KOPT-K1 (cell line): ENCODE measurements around the gene LAMB1.

ENCODE experiments used
- H3K27ac ChIP-seq: fragments of 200-600 bp; sonication (generic); 2 replicates; pipeline ENCODE4 v1.5.1; 2016; ENCODE audit warnings: antibody characterized with exemption, mild to moderate bottlenecking, low read depth, low read length; ENCODE audit not compliant: poor library complexity, severe bottlenecking
- H3K36me3 ChIP-seq: fragments of 200-600 bp; sonication (generic); 2 replicates; pipeline ENCODE4 v1.5.1; 2017; ENCODE audit warnings: antibody characterized with exemption, mild to moderate bottlenecking, low read length, moderate library complexity; ENCODE audit not compliant: insufficient read depth
- H3K9me3 ChIP-seq: fragments of 200-600 bp; sonication (generic); 2 replicates; pipeline ENCODE4 v1.5.1; 2017; ENCODE audit warnings: antibody characterized with exemption, low read length, mild to moderate bottlenecking; ENCODE audit not compliant: insufficient read depth, poor library complexity, severe bottlenecking

LAMB1 gene

DNA sequence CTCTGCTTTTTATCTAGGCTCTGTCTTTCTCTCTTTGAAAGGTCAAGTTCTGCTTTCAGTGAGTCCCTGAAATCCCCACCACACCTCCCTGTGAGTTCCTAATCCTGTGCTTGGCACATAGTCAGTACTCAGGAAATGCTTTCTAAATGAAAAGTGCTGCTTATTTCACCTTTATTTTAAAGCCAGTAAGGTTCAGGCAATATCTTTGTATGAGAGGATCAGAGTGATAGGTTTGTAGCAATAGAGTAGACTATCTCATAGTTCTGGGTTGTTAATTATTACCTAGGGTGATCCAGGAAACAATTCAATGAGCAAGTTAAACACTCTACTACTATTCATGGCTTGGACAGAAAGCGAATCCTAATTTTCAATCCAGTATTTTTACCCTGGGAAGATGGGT lies 7.4 kb upstream of the LAMB1 start:
- Histone ChIP-seq H3K27ac (no peak overlapping the region), H3K9me3 (no peaks in the 10 kb centered on the region), H3K36me3 (no peaks in the 10 kb centered on the region)

DNA sequence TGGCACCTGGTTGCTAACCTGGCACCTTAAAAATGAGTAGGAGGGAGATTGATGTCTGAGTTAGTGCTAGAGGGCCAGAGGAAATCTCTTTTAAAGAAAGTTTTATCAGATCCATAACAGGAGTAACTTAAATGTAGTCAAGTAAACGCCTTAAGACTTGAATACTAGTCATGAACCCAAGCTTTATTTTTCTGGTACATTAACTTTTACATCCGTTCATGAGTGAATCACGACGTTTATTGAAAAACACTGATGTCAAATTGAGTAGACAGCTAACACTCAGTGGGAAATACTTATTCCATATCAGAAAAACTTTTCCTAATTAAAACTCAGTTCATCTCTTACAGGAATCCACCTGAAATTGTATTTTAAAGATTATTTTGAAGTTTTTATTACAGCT lies 6.9 kb upstream of the LAMB1 start:
- no peaks in the 10 kb centered on the region for H3K9me3 ChIP-seq
- no peaks in the 10 kb centered on the region for H3K36me3 ChIP-seq
- H3K27ac ChIP-seq = no peak overlapping the region

DNA sequence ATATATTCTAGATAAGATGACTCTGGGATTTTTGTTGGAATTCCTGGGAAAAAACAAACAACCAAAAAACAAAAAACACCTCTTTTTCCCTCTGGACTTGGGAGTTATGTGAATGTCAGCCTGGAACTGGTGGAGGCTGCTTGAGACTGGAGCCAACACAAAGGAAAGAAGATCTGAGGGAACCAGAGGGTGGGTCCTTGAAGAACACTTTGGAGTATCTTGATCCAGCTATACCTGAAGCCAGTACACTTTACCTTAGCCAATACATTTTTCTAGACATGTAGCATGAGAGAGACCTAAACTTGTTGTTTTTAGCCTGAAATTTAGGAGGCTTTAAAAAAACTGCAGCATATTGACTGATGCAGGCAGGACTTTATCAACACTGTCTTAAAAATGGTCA lies 5.9 kb upstream of the LAMB1 start:
- no peaks in the 10 kb centered on the region for H3K36me3 ChIP-seq
- no peak overlapping the region for H3K27ac ChIP-seq
- H3K9me3 ChIP-seq = no peaks in the 10 kb centered on the region

DNA sequence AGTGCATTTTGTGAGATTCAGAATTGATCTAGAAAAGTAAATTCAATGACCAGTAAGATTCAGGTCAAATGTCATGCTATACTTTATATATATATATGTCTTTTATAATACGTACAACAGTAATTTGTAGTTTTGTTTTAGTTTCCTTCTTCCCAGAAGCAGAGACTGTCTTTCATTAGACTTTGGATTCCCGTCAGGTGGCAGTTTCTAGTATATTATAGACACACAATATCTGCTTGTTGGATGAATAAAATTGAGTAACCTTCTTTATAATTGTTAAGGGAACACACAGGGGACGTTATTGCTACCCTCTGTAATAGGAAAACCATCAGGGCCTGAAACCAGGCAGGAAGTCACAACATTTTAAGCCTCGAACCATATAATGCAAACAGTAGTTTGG lies 5.3 kb upstream of the LAMB1 start:
- Histone ChIP-seq H3K36me3 (no peaks in the 10 kb centered on the region), H3K27ac (no peak overlapping the region), H3K9me3 (peaks cover 4% of the 10 kb centered on the region)

DNA sequence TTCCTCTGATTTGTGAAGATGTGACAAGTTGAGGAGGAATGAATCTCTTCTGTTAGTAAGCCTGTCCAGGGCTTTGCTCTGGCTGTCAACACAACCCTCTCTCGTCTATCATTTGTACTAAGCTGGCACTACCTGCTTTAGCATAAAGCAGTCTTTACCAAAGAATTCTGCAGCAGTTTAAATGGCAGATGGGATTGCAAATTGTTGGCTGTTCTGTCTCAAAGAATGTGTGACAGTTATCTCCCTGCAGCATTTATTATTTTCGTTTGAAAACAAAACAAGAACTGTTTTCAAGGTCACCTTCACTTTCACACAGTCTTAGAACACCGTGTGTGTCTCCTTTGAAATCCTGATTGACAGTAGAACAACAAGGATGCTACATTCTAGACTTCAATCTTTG lies 4.8 kb upstream of the LAMB1 start:
- no peak overlapping the region for H3K27ac ChIP-seq
- H3K9me3 ChIP-seq = peaks cover 9% of the 10 kb centered on the region
- H3K36me3 ChIP-seq = no peaks in the 10 kb centered on the region

DNA sequence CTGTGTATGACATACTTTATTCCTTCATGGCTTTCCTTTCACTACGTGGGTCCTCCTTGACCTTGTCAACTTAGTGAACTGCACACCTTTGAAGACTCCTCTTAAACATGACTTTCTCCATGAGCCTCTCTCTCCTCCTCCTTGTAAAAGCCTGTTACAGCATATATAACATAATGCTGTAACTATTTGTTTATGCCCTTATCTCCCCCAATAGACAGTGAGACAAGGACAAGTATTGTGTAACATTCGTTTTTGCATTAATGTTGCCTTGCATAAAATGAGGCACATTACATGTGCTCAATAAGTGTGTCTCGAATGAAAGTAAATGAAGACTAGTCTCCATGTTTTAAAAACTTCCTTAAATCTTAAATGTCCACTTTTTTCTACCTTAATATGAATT lies 4.3 kb upstream of the LAMB1 start:
- H3K9me3 ChIP-seq = peaks cover 13% of the 10 kb centered on the region
- H3K27ac ChIP-seq = no peak overlapping the region
- no peaks in the 10 kb centered on the region for H3K36me3 ChIP-seq

DNA sequence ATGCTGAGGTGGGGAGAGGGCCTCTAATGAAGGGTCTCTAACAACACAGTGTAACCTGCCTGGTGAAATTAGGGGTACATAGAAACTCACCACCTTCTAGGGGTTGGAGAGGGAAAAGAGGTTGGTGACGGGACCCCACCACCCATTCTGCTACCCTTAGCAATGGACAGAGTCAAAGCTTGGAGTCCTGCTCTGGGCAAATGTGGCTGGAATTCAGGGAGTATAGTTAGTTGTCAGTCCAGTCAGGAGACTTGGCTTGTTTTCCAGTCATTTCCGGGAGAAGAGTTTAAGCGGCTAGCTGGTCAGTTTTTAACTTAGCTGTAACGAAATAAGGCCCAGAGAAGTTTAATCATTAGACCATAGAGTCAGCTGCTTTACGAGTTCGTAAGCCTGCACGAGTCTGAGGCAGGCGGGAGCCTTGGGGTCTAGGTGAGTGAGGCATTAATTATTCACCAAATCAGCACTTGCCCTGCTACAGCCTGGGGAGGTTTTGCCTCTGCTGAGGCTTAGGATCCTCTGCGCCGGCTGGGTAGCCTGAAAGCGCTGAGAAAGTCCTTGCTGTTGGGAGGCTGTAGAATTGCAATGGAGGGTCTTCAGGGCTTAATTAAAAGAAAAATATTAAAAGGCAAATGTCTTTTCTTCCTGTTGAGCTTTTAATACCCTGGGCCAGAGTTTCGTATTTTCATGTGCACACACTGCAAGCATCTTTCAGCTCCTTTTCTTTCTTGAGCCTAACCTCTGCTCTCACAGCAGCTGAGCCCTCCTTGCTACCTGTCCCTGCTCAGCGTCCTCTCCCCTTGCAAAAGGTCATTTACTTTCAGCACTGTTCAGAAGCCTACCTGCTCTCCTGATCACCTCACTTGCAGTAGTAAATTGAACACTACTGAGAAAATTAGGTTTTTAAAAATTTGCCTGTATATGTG lies 1.5 kb upstream of the LAMB1 start:
- Histone ChIP-seq H3K27ac (no peak overlapping the region), H3K9me3 (peaks cover 27% of the 10 kb centered on the region), H3K36me3 (no peaks in the 10 kb centered on the region)

DNA sequence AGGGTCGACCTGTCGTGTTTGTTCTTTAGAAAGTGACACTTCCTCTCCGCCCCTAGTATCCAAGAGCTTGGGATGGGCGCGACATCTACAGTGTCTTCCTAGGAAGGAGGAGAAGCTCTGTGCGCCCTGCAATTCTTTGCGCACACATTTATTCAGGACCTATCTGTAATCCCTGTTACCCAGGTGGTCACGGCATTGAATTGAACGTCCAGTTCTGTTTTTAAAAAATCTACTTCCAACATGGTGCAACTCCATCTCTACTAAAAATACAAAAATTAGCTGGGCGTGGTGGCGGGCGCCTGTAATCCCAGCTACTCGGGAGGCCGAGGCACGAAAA lies 606 bp upstream of the LAMB1 start:
- H3K27ac ChIP-seq = no peak overlapping the region
- H3K9me3 ChIP-seq = peaks cover 27% of the 10 kb centered on the region
- no peaks in the 10 kb centered on the region for H3K36me3 ChIP-seq

DNA sequence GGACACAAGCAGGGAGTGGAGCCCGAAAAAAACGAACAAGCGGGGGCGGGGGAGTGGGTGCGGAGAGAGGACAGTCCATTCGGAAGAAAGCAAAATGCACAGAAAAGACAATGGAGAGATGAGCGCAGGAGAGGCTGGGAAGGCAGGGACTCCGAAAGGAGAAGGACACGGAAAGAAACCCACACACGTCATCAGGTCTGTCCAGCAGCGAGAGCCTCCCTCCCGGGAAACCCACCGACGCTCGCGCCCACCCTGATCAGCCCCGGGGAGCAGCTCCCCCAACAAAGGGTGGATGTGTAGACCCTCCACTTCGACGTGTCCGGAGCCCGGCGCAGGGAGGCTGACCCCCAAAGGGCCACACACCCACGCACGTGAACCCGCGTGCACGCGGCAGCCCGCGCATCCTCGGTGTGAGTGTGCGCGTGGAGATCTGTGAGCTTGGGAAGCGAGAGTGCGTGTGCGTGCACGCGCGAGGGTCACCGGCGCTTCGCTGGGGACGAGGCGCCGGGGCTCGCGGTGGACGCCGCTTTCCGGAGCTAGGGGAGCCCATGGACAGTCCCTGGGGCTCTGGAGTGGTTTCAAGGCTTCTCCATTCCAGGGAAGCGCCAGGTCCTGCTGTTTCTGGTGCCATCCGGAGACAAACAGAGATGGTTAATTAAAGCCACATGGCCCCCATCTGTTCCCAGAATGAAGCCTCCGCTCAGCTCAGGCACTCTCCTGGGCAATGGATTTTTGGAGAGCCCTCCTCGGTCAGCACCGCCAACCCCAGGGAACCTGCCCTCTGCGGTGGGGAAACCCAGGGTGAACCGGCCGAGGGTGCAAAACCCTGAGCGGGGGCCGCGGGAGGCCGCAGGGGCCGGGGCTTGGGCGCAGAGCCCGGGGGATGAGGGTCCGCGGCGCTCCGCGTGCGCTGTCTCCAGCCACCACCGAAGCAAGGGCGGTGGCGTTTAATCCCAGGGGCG lies 916 bp downstream of the LAMB1 start:
- Histone ChIP-seq H3K36me3 (no peaks in the 10 kb centered on the region), H3K9me3 (peaks cover 27% of the 10 kb centered on the region), H3K27ac (no peak overlapping the region)

DNA sequence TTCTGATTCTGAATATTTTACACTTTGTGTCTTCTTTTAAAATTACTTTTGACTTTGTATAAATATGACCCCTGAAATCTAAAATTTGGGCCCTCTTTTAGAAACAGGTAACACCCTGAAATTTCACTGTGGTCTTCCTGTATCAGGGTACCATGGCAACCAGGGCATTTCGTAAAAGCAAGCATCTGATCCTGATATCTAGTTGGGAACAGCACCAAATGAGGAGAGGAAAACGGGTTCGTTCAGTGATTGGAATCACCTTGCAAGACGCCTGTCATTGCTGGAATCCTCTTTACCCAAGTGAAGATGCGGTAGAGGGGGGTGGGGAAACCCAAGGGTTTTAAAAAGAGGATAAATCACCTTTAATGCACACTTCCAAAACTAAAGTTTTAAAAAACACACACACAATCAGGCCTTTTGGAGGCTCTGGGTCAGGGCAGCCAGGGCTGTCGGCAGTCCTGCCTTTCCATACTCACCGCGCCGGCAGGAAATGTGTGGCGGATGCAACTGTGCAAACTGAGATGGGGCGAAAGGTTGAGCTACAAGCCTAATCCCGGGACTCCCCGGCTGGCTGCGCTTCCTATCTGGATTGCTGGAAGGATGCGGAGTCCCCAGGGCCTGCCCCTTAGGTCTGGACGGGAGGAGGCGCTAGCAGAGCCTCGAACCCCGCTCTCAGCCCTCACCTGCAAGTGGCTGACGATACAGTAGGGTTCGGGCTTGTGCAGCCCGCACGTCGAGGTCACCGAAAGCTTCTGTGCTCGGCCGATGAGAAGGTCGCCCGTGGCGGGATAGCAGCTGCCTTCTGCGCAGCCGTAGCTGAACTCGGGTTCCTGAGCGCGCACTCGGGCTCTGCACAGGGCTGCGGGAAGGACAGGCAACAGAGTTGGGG lies 1.8 kb downstream of the LAMB1 start:
- peaks cover 27% of the 10 kb centered on the region for H3K9me3 ChIP-seq
- no peaks in the 10 kb centered on the region for H3K36me3 ChIP-seq
- H3K27ac ChIP-seq = no peak overlapping the region

DNA sequence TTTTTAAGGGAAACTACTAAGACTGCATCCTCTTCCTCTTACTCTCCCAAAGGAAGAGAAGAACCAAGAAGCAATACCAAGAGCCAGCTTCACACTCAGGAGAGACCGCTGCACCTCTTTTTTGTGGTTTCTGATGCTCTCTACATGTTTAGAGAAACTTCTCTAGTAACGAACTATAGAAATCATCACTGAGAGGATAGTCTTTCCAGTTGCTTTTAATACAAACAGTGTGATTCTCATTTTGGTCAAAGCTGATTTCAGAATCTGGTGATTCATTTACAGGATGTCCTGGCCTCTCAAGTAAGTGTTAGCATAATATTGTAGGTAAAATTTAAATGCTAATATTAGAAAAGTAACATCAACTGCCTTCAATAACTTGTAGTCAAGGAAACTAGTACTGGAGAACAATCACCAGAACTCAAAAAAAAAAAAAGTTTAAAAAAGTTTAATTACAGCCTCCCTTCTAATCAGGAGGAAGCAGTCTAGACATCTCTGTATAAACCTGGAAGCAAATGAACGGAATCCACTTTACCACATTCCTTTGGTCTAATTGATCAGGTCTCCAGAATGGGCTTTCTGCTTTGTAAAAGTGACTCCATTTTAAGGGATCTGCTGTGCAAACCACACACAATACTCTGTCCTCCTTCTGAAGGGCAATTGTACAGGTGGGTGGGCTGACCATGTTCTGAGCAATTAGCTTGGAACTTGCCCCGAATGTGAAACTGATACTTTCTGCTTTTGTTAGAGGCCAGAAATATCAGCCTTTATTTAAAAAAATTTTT lies 3.0 kb downstream of the LAMB1 start:
- Histone ChIP-seq H3K9me3 (peaks cover 27% of the 10 kb centered on the region), H3K27ac (no peak overlapping the region), H3K36me3 (no peaks in the 10 kb centered on the region)

DNA sequence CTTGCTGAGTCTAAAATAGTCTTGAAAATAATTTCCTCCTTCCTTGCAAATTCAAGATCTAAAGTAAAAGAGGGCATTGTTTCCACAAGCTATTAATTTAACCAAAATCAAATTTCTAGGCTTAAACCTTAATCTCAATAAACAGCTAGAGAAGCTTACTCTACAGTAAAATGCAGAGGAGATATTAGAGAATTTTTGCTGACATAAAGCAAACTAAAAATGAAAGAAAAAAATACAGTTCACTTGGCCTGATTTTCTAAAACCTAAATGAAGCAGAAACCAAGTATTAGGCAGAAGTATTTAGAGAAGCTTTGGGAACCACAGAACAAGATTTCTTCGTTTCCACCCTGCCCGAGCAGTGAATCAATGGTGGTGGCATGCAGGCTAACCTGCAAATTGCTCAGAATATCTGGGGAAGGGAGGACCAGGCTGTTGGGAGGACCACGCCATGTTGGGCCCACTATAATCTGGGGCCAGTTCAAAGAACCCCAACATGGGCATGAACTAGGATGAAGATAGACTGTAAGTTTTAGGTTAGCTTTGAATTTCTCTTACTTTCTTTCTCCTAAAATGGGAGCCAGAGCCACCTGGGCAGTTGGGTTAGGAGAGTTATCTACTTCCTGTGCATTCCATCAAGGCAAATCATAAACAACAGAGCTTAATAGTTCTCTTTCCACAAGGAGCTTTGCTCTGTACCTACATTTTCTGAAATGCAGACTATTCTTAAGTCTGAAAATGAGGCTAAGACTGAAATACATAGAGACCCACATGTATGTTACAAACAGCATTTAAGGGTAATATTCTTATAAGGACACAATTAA lies 4.1 kb downstream of the LAMB1 start:
- H3K36me3 ChIP-seq = no peaks in the 10 kb centered on the region
- H3K9me3 ChIP-seq = peaks cover 27% of the 10 kb centered on the region
- no peak overlapping the region for H3K27ac ChIP-seq

DNA sequence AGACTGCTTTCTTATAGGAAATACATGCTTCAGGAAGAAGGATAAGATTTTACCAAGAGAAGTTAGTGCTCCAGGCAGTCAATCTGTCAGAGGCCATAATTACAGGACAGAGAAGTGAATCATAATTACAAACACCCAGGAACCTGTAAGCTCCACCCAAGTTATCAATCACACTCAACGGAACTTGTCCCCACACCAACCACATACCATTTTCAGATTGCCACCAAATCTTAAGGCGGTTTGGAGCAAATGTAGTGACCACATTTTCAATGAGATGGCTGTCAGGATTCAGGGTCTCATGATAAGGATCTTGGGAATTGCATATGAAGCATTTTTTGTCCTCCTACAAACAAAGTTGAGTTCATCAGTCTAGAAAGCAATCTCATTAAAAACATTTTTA lies 4.8 kb downstream of the LAMB1 start:
- peaks cover 23% of the 10 kb centered on the region for H3K9me3 ChIP-seq
- no peak overlapping the region for H3K27ac ChIP-seq
- H3K36me3 ChIP-seq = no peaks in the 10 kb centered on the region
